ENCODE measurements around the gene ADGRV1.

GRCh38 chr5:90940227-90940995 is 381.8 kb downstream of the ADGRV1 start:
- TF ChIP-seq CTCF (conservative IDR thresholded peaks at IDR 0.05; ENCODE audit: low read length) (no peak), EZH2phosphoT487 (IDR thresholded peaks at IDR 0.05; ENCODE audit: borderline replicate concordance, low read depth, low read length) (no peak)
